H1 (cell line): Measurements from ENCODE around the gene VNN1. TPM values are rescaled to one million over a fixed set of nuclear protein-coding genes. Genes with fewer than 3 reads are reported as not detected.

Experiments
- CTCF ChIA-PET: fragments of 300-600 bp; sonication (Branson Sonifier 250); formaldehyde crosslinking; loops from one replicate; lab custom pipeline; 2021; ENCODE audit not compliant: partially characterized antibody; lab: Charles Lee
- POLR2A ChIA-PET: fragments of 300-600 bp; sonication (Branson Sonifier 250); formaldehyde crosslinking; loops from one replicate; lab custom pipeline; 2021; ENCODE audit warnings: inconsistent platforms; ENCODE audit not compliant: partially characterized antibody; lab: Charles Lee
- DNase-seq, 2 experiments: peaks; one replicate each; pipeline versions ENCODE4 v3.0.0 to v3.0.0-alpha.2; 2010 to 2022; ENCODE audit warnings: low spot score in 2 of 2, low read depth in 1 of 2, mixed read lengths in 1 of 2
- FAIRE-seq: peaks from 2 replicates; lab custom pipeline; 2011; peaks lifted over from hg19 to GRCh38; lab: Jason Lieb, UNC
- H2AFZ ChIP-seq: 2 replicates; pipeline ENCODE4 v1.8.1; 2012; ENCODE audit warnings: low read length, inconsistent platforms
- H2AK5ac ChIP-seq: 2 replicates; pipeline ENCODE4 v1.6.1; 2013; ENCODE audit warnings: low read depth, low read length
- H2BK120ac ChIP-seq: replicated peaks from 2 replicates; pipeline ENCODE3; 2013; ENCODE audit warnings: low read depth, low read length, inconsistent platforms
- H2BK12ac ChIP-seq: 2 replicates; pipeline ENCODE4 v1.6.1; 2013; ENCODE audit warnings: low read depth, low read length
- H2BK15ac ChIP-seq: 2 replicates; pipeline ENCODE4 v1.6.1; 2013; ENCODE audit warnings: low read length
- H2BK20ac ChIP-seq: 2 replicates; pipeline ENCODE4 v1.6.1; 2013; ENCODE audit warnings: low read length
- H2BK5ac ChIP-seq: 2 replicates; pipeline ENCODE4 v1.6.1; 2013; ENCODE audit warnings: low read depth, low read length
- H3K14ac ChIP-seq: 2 replicates; pipeline ENCODE4 v1.6.1; 2013; ENCODE audit warnings: inconsistent platforms; ENCODE audit not compliant: insufficient read length
- H3K18ac ChIP-seq: 2 replicates; pipeline ENCODE4 v1.6.1; 2013; ENCODE audit warnings: low read length; ENCODE audit errors: extremely low read depth
- H3K23ac ChIP-seq: 2 replicates; pipeline ENCODE4 v1.6.1; 2013; ENCODE audit warnings: inconsistent platforms; ENCODE audit not compliant: insufficient read length
- H3K23me2 ChIP-seq: 2 replicates; pipeline ENCODE4 v1.6.1; 2013; ENCODE audit warnings: low read depth, low read length
- H3K27ac ChIP-seq: 2 replicates; pipeline ENCODE4 v1.6.1; 2011; ENCODE audit warnings: low read depth, low read length, inconsistent platforms
- H3K27me3 ChIP-seq, 4 experiments: replicated peaks in 1 of 4; 1 replicate in 1 of 4; 2 replicates in 3 of 4; pipeline versions ENCODE4 v1.6.1 to v1.8.1; 2011 to 2013; ENCODE audit warnings: low read length in 3 of 4, mild to moderate bottlenecking in 3 of 4, inconsistent platforms in 2 of 4, mixed read lengths in 2 of 4, moderate library complexity in 1 of 4; ENCODE audit not compliant: control insufficient read depth in 3 of 4, insufficient read depth in 3 of 4; ENCODE audit errors: extremely low read depth in 1 of 4
- H3K36me3 ChIP-seq, 4 experiments: 2 replicates each; pipeline versions ENCODE4 v1.6.1 to v1.8.1; 2011 to 2013; ENCODE audit warnings: mild to moderate bottlenecking in 4 of 4, low read length in 3 of 4, moderate library complexity in 2 of 4, control low read depth in 1 of 4, inconsistent platforms in 1 of 4; ENCODE audit not compliant: insufficient read depth in 4 of 4, control insufficient read depth in 2 of 4
- H3K4ac ChIP-seq: replicated peaks from 2 replicates; pipeline ENCODE3; 2013; ENCODE audit warnings: low read length, low read depth, mixed read lengths, inconsistent platforms; ENCODE audit not compliant: insufficient read length
- H3K4me1 ChIP-seq, 4 experiments: replicated peaks in 1 of 4; 1 replicate in 1 of 4; 2 replicates in 3 of 4; pipeline versions ENCODE4 v1.6.1 to v1.8.1; 2011 to 2013; ENCODE audit warnings: low read length in 3 of 4, inconsistent platforms in 2 of 4, mixed read lengths in 1 of 4; ENCODE audit not compliant: insufficient read depth in 4 of 4, control insufficient read depth in 3 of 4
- H3K4me2 ChIP-seq, 2 experiments: 2 replicates each; pipeline versions ENCODE4 v1.6.1 to v1.8.1; 2011 to 2013; ENCODE audit warnings: low read depth in 2 of 2, low read length in 2 of 2, control low read depth in 1 of 2, inconsistent platforms in 1 of 2, mild to moderate bottlenecking in 1 of 2; ENCODE audit not compliant: insufficient read depth in 1 of 2
- H3K4me3 ChIP-seq, 4 experiments: fragments of 200-600, 300-600 bp in 1 of 4; sonication (generic), shearing (Covaris generic), sonication (Bioruptor Twin) in 1 of 4; 2 replicates each; pipeline versions ENCODE4 v1.5.1 to v1.8.1; 2011 to 2016; ENCODE audit warnings: low read length in 4 of 4, low read depth in 3 of 4, control low read depth in 2 of 4, inconsistent platforms in 2 of 4, mild to moderate bottlenecking in 2 of 4, mixed read lengths in 1 of 4, moderate library complexity in 1 of 4; ENCODE audit not compliant: insufficient read depth in 2 of 4; ENCODE audit errors: extremely low read depth in 1 of 4
- H3K56ac ChIP-seq: replicated peaks from 2 replicates; pipeline ENCODE3; 2013; ENCODE audit warnings: low read depth, mild to moderate bottlenecking, mixed read lengths, low read length, inconsistent platforms; ENCODE audit not compliant: insufficient read length
- H3K79me1 ChIP-seq: 2 replicates; pipeline ENCODE4 v1.6.1; 2013; ENCODE audit warnings: low read depth, low read length, control low read depth
- H3K79me2 ChIP-seq, 2 experiments: 2 replicates each; pipeline versions ENCODE4 v1.6.1 to v1.8.1; 2012 to 2013; ENCODE audit warnings: low read length in 2 of 2, mild to moderate bottlenecking in 2 of 2, inconsistent platforms in 1 of 2; ENCODE audit not compliant: insufficient read depth in 2 of 2, control insufficient read depth in 1 of 2
- H3K9ac ChIP-seq, 4 experiments: replicated peaks in 1 of 4; 1 replicate in 1 of 4; 2 replicates in 3 of 4; pipeline versions ENCODE4 v1.6.1 to v1.8.1; 2011 to 2013; ENCODE audit warnings: low read depth in 3 of 4, low read length in 3 of 4, control low read depth in 2 of 4, mild to moderate bottlenecking in 2 of 4, moderate library complexity in 2 of 4, inconsistent platforms in 1 of 4; ENCODE audit errors: extremely low read depth in 1 of 4
- H3K9me3 ChIP-seq, 2 experiments: 2 replicates each; pipeline versions ENCODE4 v1.6.1 to v1.8.1; 2012 to 2013; ENCODE audit warnings: mild to moderate bottlenecking in 2 of 2, moderate library complexity in 2 of 2, control low read depth in 1 of 2, inconsistent platforms in 1 of 2, low read depth in 1 of 2, low read length in 1 of 2, mixed read lengths in 1 of 2; ENCODE audit not compliant: insufficient read depth in 2 of 2
- H4K20me1 ChIP-seq, 2 experiments: replicated peaks in 1 of 2; 2 replicates each; pipeline versions ENCODE3 to v1.8.1; 2011 to 2013; ENCODE audit warnings: inconsistent platforms in 2 of 2, low read length in 2 of 2, mild to moderate bottlenecking in 1 of 2; ENCODE audit not compliant: insufficient read depth in 2 of 2, control insufficient read depth in 1 of 2
- H4K5ac ChIP-seq: 2 replicates; pipeline ENCODE4 v1.6.1; 2013; ENCODE audit warnings: low read length, low read depth, mixed read lengths, inconsistent platforms; ENCODE audit not compliant: insufficient read length
- H4K8ac ChIP-seq: 2 replicates; pipeline ENCODE4 v1.8.0; 2013; ENCODE audit warnings: mild to moderate bottlenecking, moderate library complexity, low read length, inconsistent platforms; ENCODE audit not compliant: insufficient read depth; ENCODE audit errors: extremely low read depth
- H4K91ac ChIP-seq: replicated peaks from 2 replicates; pipeline ENCODE3; 2013; ENCODE audit warnings: low read length, mixed read lengths, inconsistent platforms; ENCODE audit not compliant: insufficient read length
- ASH2L ChIP-seq: fragments of 200-600, 300-600 bp; sonication (generic); IDR thresholded peaks from one replicate; pipeline ENCODE4 v1.7.1; 2017; ENCODE audit warnings: low read length
- KDM5A ChIP-seq: fragments of 200-600 bp; IDR thresholded peaks from 2 replicates; pipeline ENCODE4 v1.7.1; 2012; ENCODE audit warnings: mild to moderate bottlenecking, low read length, inconsistent platforms, mixed read lengths
- SP4 ChIP-seq: IDR thresholded peaks from 2 replicates; pipeline ENCODE4 v1.6.1; 2012; ENCODE audit warnings: low read length, inconsistent platforms
- SUZ12 ChIP-seq: fragments of 200-600 bp; sonication (generic); IDR thresholded peaks from 2 replicates; pipeline ENCODE4 v1.6.1; 2012; ENCODE audit warnings: mild to moderate bottlenecking, inconsistent platforms, low read length, moderate library complexity, mixed read lengths
- WGBS, 2 experiments: shearing (Covaris generic) in 1 of 2; methylation state at CpG; one replicate each; pipeline versions ENCODE4 v1.1.6 to v1.1.7; 2013 to 2015; ENCODE audit warnings: low lambda C conversion rate in 2 of 2, mixed read lengths in 2 of 2, inconsistent platforms in 1 of 2, low coverage in 1 of 2, missing lambda C conversion rate in 1 of 2; ENCODE audit not compliant: insufficient replicate concordance in 2 of 2, insufficient coverage in 1 of 2, insufficient read length in 1 of 2; ENCODE audit errors: extremely low coverage in 1 of 2, missing lambda C conversion rate in 1 of 2; 5-methylcytosine and 5-hydroxymethylcytosine counted together
- polyA plus RNA-seq, 7 experiments: library from polyadenylated mRNA; depleted of rRNA in 3 of 7; stranded (reverse) in 5 of 7; unstranded in 2 of 7; fragments of >200 nt in 5 of 7; fragments of 200-250 nt in 2 of 7; gene quantifications; 1 replicate in 5 of 7; 2 replicates in 1 of 7; 4 replicates in 1 of 7; pipeline versions ENCODE4 v1.2.1 to v1.2.3, GENCODE V29; 2011 to 2013; ENCODE audit warnings: missing spikeins in 2 of 7, mixed read lengths in 2 of 7
- total RNA-seq: library from RNA; stranded (reverse); fragmentation: NEBNext Ultra II Directional; extraction: Animal tissue kit (Norgen Biotek cat#: 25700); gene quantifications from 2 replicates; pipeline ENCODE4 v1.2.1, GENCODE V29; 2021
- TF ChIP-seq, protein P1 (sequence below): IDR thresholded peaks from 2 replicates; pipeline ENCODE4 v1.6.1; 2012; ENCODE audit warnings: inconsistent platforms
- TF ChIP-seq, protein P2 (sequence below): IDR thresholded peaks from 2 replicates; pipeline ENCODE4 v1.6.1; 2011; ENCODE audit warnings: low read depth, mild to moderate bottlenecking, low read length; ENCODE audit not compliant: insufficient read depth

VNN1 gene
- total and polyA plus RNA-seq, 2 of the 8 experiments (the other 6 are each of a cell fraction or from before 2014, with no cell fraction given), result not detected

DNA sequence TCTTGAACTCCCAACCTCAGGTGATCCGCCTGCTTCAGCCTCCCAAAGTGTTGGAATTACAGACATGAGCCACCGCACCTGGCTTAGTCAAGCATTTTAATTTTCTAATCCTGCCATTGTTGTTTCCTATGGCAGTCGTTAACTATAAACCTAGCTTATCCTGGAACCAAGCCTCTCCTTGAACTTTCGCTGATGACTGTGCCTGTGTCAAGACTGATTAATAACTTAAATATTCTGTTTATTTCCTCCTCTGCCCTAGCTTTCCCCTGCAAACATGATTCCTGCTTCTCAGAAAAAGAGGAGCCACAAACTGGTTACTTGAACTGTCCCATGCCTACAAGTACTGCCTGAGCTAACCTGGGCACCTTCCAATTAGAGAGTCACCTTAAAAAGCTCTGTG is 1.5 kb downstream of the VNN1 start:
- H3K23ac ChIP-seq, result no peak overlapping the region
- no peaks in the 10 kb centered on the region for H3K23me2 ChIP-seq
- no peak overlapping the region for H2AFZ ChIP-seq
- H4K5ac ChIP-seq, result no peak overlapping the region
- CTCF ChIA-PET, result interaction anchor here (0.8 to 2.9 kb wide), 9 partner anchors 11 to 433 kb away, joined by 3 to 14 read pairs (median 5); no protein-coding TSS in a partner anchor
- no peak overlapping the region for H4K91ac ChIP-seq
- H4K20me1 ChIP-seq, result no peaks in the 10 kb centered on the region
- no peak overlapping the region for H3K56ac ChIP-seq
- H2BK12ac ChIP-seq, result no peak overlapping the region
- H3K79me1 ChIP-seq, result no peaks in the 10 kb centered on the region
- no peak overlapping the region for H3K4me3 ChIP-seq
- H2BK15ac ChIP-seq, result no peak overlapping the region
- no peak overlapping the region for H3K4me2 ChIP-seq
- no peak overlapping the region for H3K18ac ChIP-seq
- no peak overlapping the region for H2BK5ac ChIP-seq
- no peak overlapping the region for H4K8ac ChIP-seq
- DNase-seq, result no peak
- no peak overlapping the region for H2BK120ac ChIP-seq
- no peaks in the 10 kb centered on the region for H3K27me3 ChIP-seq
- H3K4me1 ChIP-seq, result no peaks in the 10 kb centered on the region
- FAIRE-seq, result no peak
- no peak overlapping the region for H3K14ac ChIP-seq
- no peaks in the 10 kb centered on the region for H3K9me3 ChIP-seq
- H2AK5ac ChIP-seq, result no peak overlapping the region
- no peak overlapping the region for H3K27ac ChIP-seq
- H3K36me3 ChIP-seq, result no peaks in the 10 kb centered on the region
- 100% methylated on average over 4 of the region's 4 CpGs; no CpG with 5 or more reads in 1 of the 2 experiments for WGBS, 2 experiments
- no peak overlapping the region for H3K9ac ChIP-seq
- no peaks in the 10 kb centered on the region for H3K79me2 ChIP-seq
- TF ChIP-seq, protein P1, sequence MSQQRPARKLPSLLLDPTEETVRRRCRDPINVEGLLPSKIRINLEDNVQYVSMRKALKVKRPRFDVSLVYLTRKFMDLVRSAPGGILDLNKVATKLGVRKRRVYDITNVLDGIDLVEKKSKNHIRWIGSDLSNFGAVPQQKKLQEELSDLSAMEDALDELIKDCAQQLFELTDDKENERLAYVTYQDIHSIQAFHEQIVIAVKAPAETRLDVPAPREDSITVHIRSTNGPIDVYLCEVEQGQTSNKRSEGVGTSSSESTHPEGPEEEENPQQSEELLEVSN, result no peak
- TF ChIP-seq ASH2L (no peak), KDM5A (no peak), SP4 (no peak), SUZ12 (no peak)
- TF ChIP-seq, protein P2, sequence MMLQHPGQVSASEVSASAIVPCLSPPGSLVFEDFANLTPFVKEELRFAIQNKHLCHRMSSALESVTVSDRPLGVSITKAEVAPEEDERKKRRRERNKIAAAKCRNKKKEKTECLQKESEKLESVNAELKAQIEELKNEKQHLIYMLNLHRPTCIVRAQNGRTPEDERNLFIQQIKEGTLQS, result no peak
- no peak overlapping the region for H2BK20ac ChIP-seq
- no peak overlapping the region for H3K4ac ChIP-seq
- POLR2A ChIA-PET, result interaction anchor here (1.4 kb wide), 1 partner anchor 102 kb away, joined by 3 read pairs; the partner anchor contains the start of gene RPS12
